Limb (tissue), 2 donors: ENCODE measurements around the gene CD79B.

Experiments
- DNase-seq, 2 donors: peaks; one replicate each; pipeline ENCODE4 v3.0.0-alpha.2; 2016; ENCODE audit errors: extremely low spot score in 2 of 2

Gene CD79B

GRCh38 chr17:63880706-63881105 is 51.4 kb downstream of the CD79B start:
- no peak for DNase-seq
